HEK293 (cell line): ENCODE measurements around the gene CHMP6.

Source experiments
- AEBP2 ChIP-seq: fragments of 450-650 bp; formaldehyde crosslinking; IDR thresholded peaks from 2 replicates; pipeline ENCODE4 v1.5.1; 2016; ENCODE audit warnings: missing biosample characterization, missing genetic modification characterization, borderline replicate concordance
- BCL11A ChIP-seq: fragments of 450-650 bp; formaldehyde crosslinking; IDR thresholded peaks from 2 replicates; pipeline ENCODE4 v1.5.1; 2016; ENCODE audit warnings: low read depth, missing biosample characterization, missing genetic modification characterization
- CTCF ChIP-seq: fragments of 450-650 bp; formaldehyde crosslinking; IDR thresholded peaks from 2 replicates; pipeline ENCODE4 v1.5.1; 2016; ENCODE audit warnings: missing biosample characterization, missing genetic modification characterization
- PRDM4 ChIP-seq: fragments of 450-650 bp; formaldehyde crosslinking; IDR thresholded peaks from 2 replicates; pipeline ENCODE4 v1.5.1; 2017; ENCODE audit warnings: missing biosample characterization, missing genetic modification characterization
- ZBTB17 ChIP-seq: fragments of 450-650 bp; formaldehyde crosslinking; IDR thresholded peaks from 2 replicates; pipeline ENCODE4 v1.5.1; 2016; ENCODE audit warnings: missing biosample characterization, missing genetic modification characterization
- ZNF274 ChIP-seq, 2 experiments: fragments of 200-500 bp in 1 of 2; fragments of 450-650 bp in 1 of 2; sonication (Bioruptor generic) in 1 of 2; formaldehyde crosslinking in 1 of 2; IDR thresholded peaks; 2 replicates each; pipeline versions ENCODE4 v1.5.1 to v1.6.1; 2014 to 2016; ENCODE audit warnings: borderline replicate concordance in 1 of 2, inconsistent platforms in 1 of 2, low read length in 1 of 2, missing biosample characterization in 1 of 2, missing genetic modification characterization in 1 of 2
- ZNF302 ChIP-seq: fragments of 450-650 bp; formaldehyde crosslinking; IDR thresholded peaks from 2 replicates; pipeline ENCODE4 v1.5.1; 2016; ENCODE audit warnings: missing biosample characterization, missing genetic modification characterization, low read depth
- ZNF311 ChIP-seq: fragments of 450-650 bp; formaldehyde crosslinking; IDR thresholded peaks from 2 replicates; pipeline ENCODE4 v1.5.1; 2017; ENCODE audit warnings: missing biosample characterization, missing genetic modification characterization, borderline replicate concordance
- ZNF416 ChIP-seq: fragments of 450-650 bp; formaldehyde crosslinking; IDR thresholded peaks from 2 replicates; pipeline ENCODE4 v1.5.1; 2016; ENCODE audit warnings: missing biosample characterization, missing genetic modification characterization
- ZNF561 ChIP-seq: fragments of 450-650 bp; IDR thresholded peaks from 2 replicates; pipeline ENCODE4 v1.5.1; 2018; ENCODE audit warnings: missing biosample characterization, missing genetic modification characterization, borderline replicate concordance

- no peak for TF ChIP-seq ZNF561 (tag by site-specific recombination)
- no peak for TF ChIP-seq ZNF416
- TF ChIP-seq CTCF (tag by site-specific recombination) = no peak
- no peak for TF ChIP-seq ZBTB17 (tag by site-specific recombination)
- TF ChIP-seq ZNF274 (IDR thresholded peaks at IDR 0.05; ENCODE audit: low read length) = no peak
- TF ChIP-seq ZNF274 (tag by site-specific recombination; IDR thresholded peaks at IDR 0.05; ENCODE audit: borderline replicate concordance) = no peak
- no peak for TF ChIP-seq ZNF311
- TF ChIP-seq ZNF302 (tag by site-specific recombination) = no peak
- no peak for TF ChIP-seq AEBP2
- TF ChIP-seq PRDM4 (tag by site-specific recombination) = no peak
- TF ChIP-seq BCL11A (tag by site-specific recombination) = no peak
Observed at GRCh38 chr17:81016575-81016974, 24.9 kb downstream of the CHMP6 start.
